Calu3 (cell line): Measurements from ENCODE around the gene CYB5R4. TPM values are rescaled to one million over a fixed set of nuclear protein-coding genes. Genes with fewer than 3 reads are reported as not detected.
A peak's percentile ranks its signal among the peaks of the same experiment; 100 is the strongest.

ENCODE experiments used
- BruUV-seq: library from RNA; stranded (reverse); fragments of 400-500 nt; replicated peaks from 2 replicates; lab custom pipeline; 2021; lab: Mats Ljungman, UMichigan
- CTCF ChIA-PET: fragments of 300-600 bp; sonication (Branson Sonifier 250); formaldehyde crosslinking; loops from one replicate; lab custom pipeline; 2022; ENCODE audit warnings: antibody characterized with exemption; lab: Charles Lee
- DNase-seq: peaks from one replicate; pipeline ENCODE4 v3.0.0; 2022
- H3K27ac Mint-ChIP-seq: one replicate; pipeline ENCODE4 v1.8.0; 2022; ENCODE audit warnings: mixed read lengths; ENCODE audit not compliant: unreplicated experiment
- H3K27me3 Mint-ChIP-seq: one replicate; pipeline ENCODE4 v1.8.0; 2022; ENCODE audit warnings: mixed read lengths; ENCODE audit not compliant: unreplicated experiment
- H3K36me3 Mint-ChIP-seq: one replicate; pipeline ENCODE4 v1.8.0; 2022; ENCODE audit warnings: mild to moderate bottlenecking, moderate library complexity, mixed read lengths; ENCODE audit not compliant: insufficient read depth, unreplicated experiment
- H3K4me1 Mint-ChIP-seq: one replicate; pipeline ENCODE4 v1.8.0; 2022; ENCODE audit warnings: mild to moderate bottlenecking, low read depth, mixed read lengths; ENCODE audit not compliant: unreplicated experiment
- H3K4me3 Mint-ChIP-seq: one replicate; pipeline ENCODE4 v1.8.0; 2022; ENCODE audit warnings: mild to moderate bottlenecking, low read depth, moderate library complexity, mixed read lengths; ENCODE audit not compliant: unreplicated experiment
- H3K9me3 Mint-ChIP-seq: one replicate; pipeline ENCODE4 v1.8.0; 2022; ENCODE audit warnings: low read depth, mixed read lengths; ENCODE audit not compliant: unreplicated experiment
- CTCF ChIP-seq: fragments of 200-600 bp; IDR thresholded peaks from one replicate; pipeline ENCODE4 v1.8.0; 2022; ENCODE audit warnings: antibody characterized with exemption; ENCODE audit not compliant: unreplicated experiment
- intact Hi-C: fragments of 100-400 bp; cut with micrococcal nuclease; formaldehyde crosslinking; loops from one replicate; pipeline ENCODE4 v1.10.0; 2022; ENCODE audit not compliant: unreplicated experiment
- total RNA-seq: library from RNA; stranded (reverse); gene quantifications from 2 replicates; pipeline ENCODE4 v1.2.3, GENCODE V29; 2022

The CYB5R4 gene
- total RNA-seq, 1 experiment from 2014 or later = 28.3 TPM

GRCh38 chr6:83878902-83879644, 19.6 kb downstream of the CYB5R4 start:
- no TSS peak for BruUV-seq

GRCh38 chr6:83879746-83880145, 20.3 kb downstream of the CYB5R4 start:
- no peaks in the 10 kb centered on the region for H3K4me1 Mint-ChIP-seq
- intact Hi-C loops = loop anchor here (5.0 kb wide), 1 partner anchor 538 kb away; no protein-coding TSS in a partner anchor
- no peak for DNase-seq
- CTCF ChIA-PET = no interaction called here
- no peaks in the 10 kb centered on the region for H3K27me3 Mint-ChIP-seq
- H3K4me3 Mint-ChIP-seq = no peak overlapping the region
- no TSS peak for BruUV-seq
- no peaks in the 10 kb centered on the region for H3K36me3 Mint-ChIP-seq
- H3K27ac Mint-ChIP-seq = no peak overlapping the region
- TF ChIP-seq CTCF = no peak
- no peaks in the 10 kb centered on the region for H3K9me3 Mint-ChIP-seq

More at GRCh38 chr6:83878902-83879644, 19.6 kb downstream of the CYB5R4 start:
- no peak overlapping the region for H3K27ac Mint-ChIP-seq
- no peaks in the 10 kb centered on the region for H3K36me3 Mint-ChIP-seq
- no peaks in the 10 kb centered on the region for H3K27me3 Mint-ChIP-seq
- H3K4me1 Mint-ChIP-seq = no peaks in the 10 kb centered on the region
- no peaks in the 10 kb centered on the region for H3K9me3 Mint-ChIP-seq
- TF ChIP-seq CTCF = no peak
- no peak for DNase-seq
- intact Hi-C loops = no loop called here
- H3K4me3 Mint-ChIP-seq = no peak overlapping the region
- CTCF ChIA-PET = no interaction called here

- Mint-ChIP-seq H3K9me3 (no peaks in the 10 kb centered on the region), H3K4me3 (no peak overlapping the region), H3K27ac (no peak overlapping the region), H3K27me3 (no peaks in the 10 kb centered on the region), H3K4me1 (no peaks in the 10 kb centered on the region), H3K36me3 (no peaks in the 10 kb centered on the region)
- no peak for TF ChIP-seq CTCF
- intact Hi-C loops = loop anchor here (5.0 kb wide), 1 partner anchor 534 kb away; no protein-coding TSS in a partner anchor
- no peak for DNase-seq
- BruUV-seq = no TSS peak
- CTCF ChIA-PET = interaction anchor here (0.6 kb wide), 1 partner anchor 311 kb away, joined by 3 read pairs; no protein-coding TSS in a partner anchor
Measured at GRCh38 chr6:83883240-83883639, 23.8 kb downstream of the CYB5R4 start.

DNA sequence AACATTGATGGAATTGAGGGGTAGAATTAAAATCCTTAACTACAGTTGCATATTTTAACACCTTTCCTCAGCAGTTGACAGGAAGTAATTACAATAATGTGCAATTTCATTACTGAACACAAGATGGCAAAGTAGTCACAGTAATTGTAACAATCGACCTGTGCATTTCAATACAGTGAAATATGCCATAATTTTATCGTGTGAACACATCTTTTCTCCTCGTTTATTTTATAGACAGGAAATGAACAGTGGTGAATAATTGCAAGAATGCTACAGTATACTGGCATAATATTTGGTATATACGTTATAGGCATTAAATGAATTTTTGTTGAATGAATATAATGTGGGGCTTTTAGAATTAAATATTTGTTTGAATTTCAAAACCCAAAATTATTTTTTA, 25.0 kb downstream of the CYB5R4 start:
- CTCF ChIA-PET = no interaction called here

More for the DNA sequence above, 25.0 kb downstream of the CYB5R4 start:
- Mint-ChIP-seq H3K4me1 (no peaks in the 10 kb centered on the region), H3K27me3 (no peaks in the 10 kb centered on the region), H3K4me3 (no peak overlapping the region), H3K9me3 (no peaks in the 10 kb centered on the region), H3K36me3 (no peaks in the 10 kb centered on the region), H3K27ac (no peak overlapping the region)
- BruUV-seq = no TSS peak
- peak; percentile 51 for TF ChIP-seq CTCF
- DNase-seq = no peak
- intact Hi-C loops = loop anchor here (1.0 to 5.0 kb wide), 2 partner anchors 336 to 533 kb away; no protein-coding TSS in a partner anchor
